Panc1 (cell line): ENCODE results near the gene CACNA1E. TPM values are rescaled to one million over a fixed set of nuclear protein-coding genes. Genes with fewer than 3 reads are reported as not detected.

Experiments used
- ATAC-seq: fragments of 200-7000 bp; cut with Tn5 transposase; 2 replicates; pipeline ENCODE4 v1.9.1; 2020; ENCODE audit warnings: mild to moderate bottlenecking, moderate library complexity
- BruUV-seq: library from RNA; stranded (reverse); fragments of 400-500 nt; replicated peaks from 2 replicates; lab custom pipeline; 2021; lab: Mats Ljungman, UMichigan
- CTCF ChIA-PET: fragments of 300-600 bp; sonication (Branson Sonifier 250); formaldehyde crosslinking; loops from one replicate; lab custom pipeline; 2022; ENCODE audit warnings: antibody characterized with exemption; lab: Charles Lee
- POLR2A ChIA-PET: fragments of 300-600 bp; sonication (Branson Sonifier 250); formaldehyde crosslinking; loops from one replicate; lab custom pipeline; 2022; ENCODE audit warnings: antibody characterized with exemption; lab: Charles Lee
- DNase-seq: peaks from one replicate; pipeline ENCODE4 v3.0.0-alpha.2; 2010; ENCODE audit warnings: low read depth, low spot score
- H3K27ac ChIP-seq: 2 replicates; pipeline ENCODE4 v1.5.1; 2011; ENCODE audit warnings: mild to moderate bottlenecking, low read length, inconsistent platforms
- H3K27me3 ChIP-seq: fragments of 200-500 bp; sonication (Bioruptor generic); 2 replicates; pipeline ENCODE4 v1.6.0; 2014; ENCODE audit warnings: low read length, inconsistent platforms; ENCODE audit not compliant: control insufficient read depth, insufficient read depth
- H3K36me3 ChIP-seq: fragments of 200-500 bp; sonication (Bioruptor generic); 2 replicates; pipeline ENCODE4 v1.5.1; 2014; ENCODE audit warnings: inconsistent platforms, mild to moderate bottlenecking, low read length, moderate library complexity; ENCODE audit not compliant: control insufficient read depth, insufficient read depth
- H3K4me1 ChIP-seq: 2 replicates; pipeline ENCODE4 v1.5.1; 2011; ENCODE audit warnings: inconsistent platforms, mild to moderate bottlenecking, low read length, moderate library complexity; ENCODE audit not compliant: control insufficient read depth, insufficient read depth
- H3K4me3 ChIP-seq, 2 experiments: 2 replicates each; pipeline ENCODE4 v1.5.1; 2011 to 2012; ENCODE audit warnings: low read depth in 2 of 2, low read length in 2 of 2, mild to moderate bottlenecking in 2 of 2, inconsistent platforms in 1 of 2, moderate library complexity in 1 of 2
- H3K9me3 ChIP-seq: fragments of 200-500 bp; sonication (Bioruptor generic); 2 replicates; pipeline ENCODE4 v1.5.1; 2014; ENCODE audit warnings: low read depth, mild to moderate bottlenecking, inconsistent platforms, low read length, moderate library complexity; ENCODE audit not compliant: control insufficient read depth, insufficient read depth
- CTCF ChIP-seq: fragments of 450-650 bp; IDR thresholded peaks from 2 replicates; pipeline ENCODE4 v1.5.1; 2017; ENCODE audit warnings: mild to moderate bottlenecking
- POLR2AphosphoS5 ChIP-seq: IDR thresholded peaks from 2 replicates; pipeline ENCODE4 v1.6.1; 2012; ENCODE audit warnings: mild to moderate bottlenecking, low read depth, low read length, moderate library complexity
- REST ChIP-seq, 2 experiments: IDR thresholded peaks; 2 replicates each; pipeline ENCODE4 v1.6.1; 2011 to 2012; ENCODE audit warnings: low read depth in 2 of 2, control low read depth in 1 of 2, low read length in 1 of 2, mild to moderate bottlenecking in 1 of 2, moderate library complexity in 1 of 2; ENCODE audit not compliant: insufficient read depth in 1 of 2
- SIN3A ChIP-seq: IDR thresholded peaks from 2 replicates; pipeline ENCODE4 v1.6.1; 2012; ENCODE audit warnings: low read depth, mild to moderate bottlenecking, low read length, moderate library complexity, borderline replicate concordance; ENCODE audit not compliant: insufficient read depth
- TCF7L2 ChIP-seq: IDR thresholded peaks from 2 replicates; pipeline ENCODE4 v1.6.1; 2011; ENCODE audit warnings: mild to moderate bottlenecking, low read depth, low read length, inconsistent platforms
- in situ Hi-C: cut with HindIII; loops from 2 replicates; pipeline ENCODE4 v1.10.0; 2016; ENCODE audit warnings: low sequenced_read_pairs, low pct_unique_long_range_greater_than_20kb
- intact Hi-C: fragments of 100-400 bp; cut with micrococcal nuclease; formaldehyde crosslinking; loops from one replicate; pipeline ENCODE4 v1.10.0; 2022; ENCODE audit not compliant: unreplicated experiment
- total RNA-seq: library from RNA; stranded (reverse); gene quantifications from one replicate; pipeline ENCODE4 v1.2.1, GENCODE V29; 2021; ENCODE audit not compliant: unreplicated experiment

Gene CACNA1E
- total RNA-seq, 1 experiment from 2014 or later: not detected

DNA sequence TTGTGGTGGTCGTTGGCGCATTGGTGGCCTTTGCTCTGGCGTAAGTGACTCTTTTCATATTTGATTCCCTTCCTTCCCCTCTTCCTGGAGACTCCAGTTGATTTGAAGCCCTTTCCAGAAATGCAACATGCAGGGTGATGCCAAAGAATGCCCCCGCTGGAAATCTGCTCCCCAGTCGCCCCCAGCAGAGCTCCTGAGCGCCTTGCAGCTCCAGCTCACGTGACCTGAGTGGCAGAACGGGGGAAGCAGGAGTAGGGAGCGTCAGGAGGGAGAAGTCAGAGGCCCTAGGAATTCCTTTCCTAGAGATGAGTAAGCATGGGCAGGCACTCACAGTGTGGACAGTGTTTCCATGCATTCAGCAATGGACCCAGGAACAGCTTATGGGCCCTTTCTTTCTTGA is 255.9 kb downstream of the CACNA1E start:
- no TSS peak for BruUV-seq
- no peaks in the 10 kb centered on the region for H3K4me1 ChIP-seq
- intact Hi-C loops: no loop called here
- DNase-seq (no peak), ATAC-seq (no peak)
- no peaks in the 10 kb centered on the region for H3K36me3 ChIP-seq
- ChIA-PET POLR2A (no interaction called here), CTCF (no interaction called here)
- TF ChIP-seq REST (IDR thresholded peaks at IDR 0.05; ENCODE audit: insufficient read depth in 1 of 2, low read depth in 2 of 2, low read length in 1 of 2): no peak
- no peak for TF ChIP-seq CTCF
- no peak for TF ChIP-seq TCF7L2
- no peak for TF ChIP-seq SIN3A
- TF ChIP-seq POLR2AphosphoS5: no peak
- H3K27ac ChIP-seq: no peak overlapping the region
- H3K9me3 ChIP-seq: no peaks in the 10 kb centered on the region
- H3K27me3 ChIP-seq: no peaks in the 10 kb centered on the region; the same call in 1 of the 2 replicates
- in situ Hi-C loops: no loop called here
- H3K4me3 ChIP-seq: no peak overlapping the region

GRCh38 chr1:181742426-181742825 is 259.1 kb downstream of the CACNA1E start:
- TF ChIP-seq TCF7L2: no peak
- TF ChIP-seq POLR2AphosphoS5: no peak
- TF ChIP-seq CTCF: no peak
- no peak for TF ChIP-seq REST (IDR thresholded peaks at IDR 0.05; ENCODE audit: insufficient read depth in 1 of 2, low read depth in 2 of 2, low read length in 1 of 2)
- TF ChIP-seq SIN3A: no peak
- ATAC-seq: no peak
- no peaks in the 10 kb centered on the region for H3K9me3 ChIP-seq
- no peaks in the 10 kb centered on the region for H3K4me1 ChIP-seq
- no peak for DNase-seq
- in situ Hi-C loops: no loop called here
- intact Hi-C loops: no loop called here
- no peaks in the 10 kb centered on the region for H3K27me3 ChIP-seq
- CTCF ChIA-PET: no interaction called here
- POLR2A ChIA-PET: no interaction called here
- BruUV-seq: no TSS peak
- H3K4me3 ChIP-seq: no peak overlapping the region
- no peaks in the 10 kb centered on the region for H3K36me3 ChIP-seq
- no peak overlapping the region for H3K27ac ChIP-seq
